Stimulated activated CD8-positive, alpha-beta memory T cell treated with anti-CD3 and anti-CD28 coated beads, Interleukin-15, amount 100 ng/mL, for 24 hours (primary cell): ENCODE data around the gene COMMD9.

Experiments
- DNase-seq: peaks from one replicate; pipeline ENCODE4 v3.0.0-alpha.2; 2020; ENCODE audit warnings: low read depth

The COMMD9 gene

DNA sequence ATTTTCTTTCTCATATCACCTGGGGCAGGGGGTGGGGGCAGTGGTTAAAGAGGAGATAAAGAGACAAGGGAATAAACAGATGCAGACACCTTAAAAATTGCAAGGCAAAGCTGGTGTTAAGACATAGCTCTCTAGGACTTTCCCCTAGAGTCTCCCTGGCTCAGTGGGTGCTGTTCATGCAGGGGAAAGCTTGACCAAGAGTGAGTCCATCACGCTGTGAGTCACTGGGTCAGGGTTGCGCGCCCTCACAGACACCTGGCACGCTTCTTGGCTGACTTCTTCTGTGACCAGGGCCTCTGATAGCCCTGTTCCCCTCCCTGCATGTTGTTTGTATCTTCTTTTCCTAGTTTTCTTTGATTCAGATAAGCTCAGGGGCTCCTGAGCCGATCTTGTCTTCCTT is 31.9 kb downstream of the COMMD9 start:
- DNase-seq, result no peak

DNA sequence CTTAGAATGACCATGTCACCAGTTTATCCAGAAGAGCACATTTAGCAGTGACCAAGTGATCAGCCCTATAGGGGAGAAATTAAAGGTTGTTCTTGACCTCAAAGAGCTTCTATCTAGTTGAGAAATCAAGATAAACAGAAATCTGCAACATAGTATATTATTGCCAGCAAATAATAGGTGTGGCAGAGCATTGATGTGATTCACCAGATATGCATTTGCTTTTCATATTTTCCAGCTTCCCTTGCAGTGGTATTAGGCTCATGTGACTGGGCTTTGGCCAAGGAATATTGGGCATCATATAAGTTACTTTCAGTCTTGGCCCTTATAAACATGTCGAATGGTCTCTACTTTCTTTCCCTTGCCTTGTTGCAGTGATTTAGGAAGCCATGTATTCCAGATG is 34.5 kb downstream of the COMMD9 start:
- DNase-seq, result no peak

DNA sequence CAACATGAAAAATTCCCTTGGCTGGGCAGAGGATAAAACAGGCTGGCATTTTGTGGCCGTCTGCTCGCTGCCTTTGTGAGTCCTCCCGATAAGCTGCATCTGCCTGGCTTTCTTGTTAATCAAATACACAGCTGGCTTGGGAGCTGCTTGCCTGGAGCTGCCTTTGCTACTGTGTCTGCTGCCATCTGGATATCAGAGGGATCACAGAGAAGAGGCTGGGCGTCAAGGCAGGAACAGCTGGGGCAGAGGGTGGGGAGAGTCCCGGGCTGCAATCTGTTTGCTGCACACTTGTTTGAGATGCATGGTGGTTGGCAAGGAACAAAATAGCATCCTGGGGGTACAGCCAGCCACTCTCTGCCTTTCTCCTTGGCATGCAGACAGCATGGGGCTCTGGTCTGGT is 36.0 kb downstream of the COMMD9 start:
- no peak for DNase-seq

DNA sequence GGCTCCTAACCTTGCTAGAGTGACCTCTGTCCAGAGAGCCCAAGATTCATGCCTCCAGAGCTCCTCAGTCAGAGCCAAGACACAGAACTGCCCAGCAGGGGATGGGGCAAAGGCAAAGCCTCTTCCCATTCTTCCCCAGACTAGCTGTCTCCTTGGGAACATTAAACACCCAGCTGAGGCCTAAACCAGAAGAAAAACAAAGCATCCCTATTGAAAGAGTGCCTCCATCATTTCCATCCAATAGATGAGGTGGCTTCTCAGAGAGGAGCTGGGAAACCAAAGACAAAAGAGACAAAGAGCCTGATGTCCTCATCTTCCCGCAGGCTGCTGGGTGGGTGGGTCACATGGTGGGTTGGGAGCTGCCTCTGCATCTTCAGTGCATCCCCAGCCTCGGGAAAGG is 37.4 kb downstream of the COMMD9 start:
- no peak for DNase-seq

DNA sequence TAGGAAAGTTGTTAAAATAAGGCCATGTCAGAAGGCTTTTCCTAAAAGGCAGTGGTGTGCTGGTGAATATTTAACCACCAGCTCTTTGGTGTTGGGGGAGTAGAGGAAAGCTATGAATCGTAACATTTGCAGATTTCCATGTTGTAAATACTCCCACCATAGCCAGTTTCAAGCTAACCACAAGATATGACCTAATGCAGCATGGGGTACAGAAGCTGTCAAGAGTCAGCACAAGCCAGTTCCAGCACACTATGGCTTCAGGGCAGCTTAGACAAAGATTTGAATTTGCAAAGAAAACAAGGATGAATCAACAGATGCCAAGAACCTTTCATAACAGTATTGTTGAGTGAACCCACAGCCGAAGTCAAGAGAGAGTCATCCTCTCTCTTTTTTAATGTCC is 40.0 kb downstream of the COMMD9 start:
- DNase-seq, result no peak

DNA sequence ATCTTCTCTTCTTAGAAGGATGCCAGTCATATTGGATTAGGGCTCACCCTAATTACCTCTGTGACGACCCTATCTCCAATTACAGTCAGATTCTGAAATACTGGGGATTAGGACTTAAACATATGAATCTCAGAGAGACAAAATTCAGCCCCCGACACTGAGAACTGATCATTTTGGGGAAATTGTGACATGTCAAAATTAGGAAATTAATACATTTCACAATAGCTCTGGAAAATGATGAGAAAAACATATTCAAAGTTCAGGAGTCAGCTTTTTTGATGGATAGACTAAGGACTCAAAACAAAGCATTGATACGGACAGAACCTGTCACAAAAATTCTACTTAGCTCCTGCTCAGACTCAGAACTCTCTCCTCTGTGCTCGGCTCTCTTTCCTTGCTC is 40.8 kb downstream of the COMMD9 start:
- DNase-seq, result no peak

DNA sequence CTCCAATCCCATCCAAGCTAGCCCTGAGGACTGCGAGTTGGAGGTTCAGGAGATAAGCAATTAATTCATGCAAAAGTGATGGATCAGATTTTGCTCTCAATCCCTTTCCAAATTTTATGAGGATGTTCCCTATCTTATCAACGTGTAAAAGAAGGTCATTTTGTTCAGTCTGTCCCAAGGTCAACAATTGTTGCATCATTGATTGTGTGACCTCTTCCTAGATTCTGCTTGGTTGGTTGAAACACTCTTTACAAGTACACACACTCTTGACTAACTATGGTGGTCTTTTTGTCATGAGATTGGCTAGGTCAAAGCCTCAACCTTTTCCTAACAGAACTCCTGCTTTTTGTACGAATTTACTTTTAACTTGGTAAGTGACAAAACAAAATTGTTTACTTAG is 41.7 kb downstream of the COMMD9 start:
- no peak for DNase-seq

DNA sequence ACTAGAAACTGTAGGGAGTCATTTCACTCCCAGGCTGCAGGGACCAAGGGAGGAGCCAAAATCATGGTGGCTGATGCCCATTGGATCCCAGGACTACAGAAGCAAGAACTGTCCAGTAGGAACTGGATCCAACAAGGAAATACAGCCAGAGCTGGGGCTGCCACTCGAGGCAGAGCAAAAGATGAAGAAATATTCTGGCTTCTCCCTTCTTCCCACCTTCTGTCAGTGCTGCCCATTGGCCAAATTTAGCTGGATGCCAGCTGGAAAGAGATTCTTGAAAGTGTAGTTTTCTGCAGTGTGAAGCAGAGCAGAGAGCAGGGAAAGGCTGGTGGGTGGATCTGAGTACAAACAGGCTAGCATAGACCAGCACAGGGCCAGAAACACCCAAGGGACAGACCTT is 45.6 kb downstream of the COMMD9 start:
- no peak for DNase-seq

DNA sequence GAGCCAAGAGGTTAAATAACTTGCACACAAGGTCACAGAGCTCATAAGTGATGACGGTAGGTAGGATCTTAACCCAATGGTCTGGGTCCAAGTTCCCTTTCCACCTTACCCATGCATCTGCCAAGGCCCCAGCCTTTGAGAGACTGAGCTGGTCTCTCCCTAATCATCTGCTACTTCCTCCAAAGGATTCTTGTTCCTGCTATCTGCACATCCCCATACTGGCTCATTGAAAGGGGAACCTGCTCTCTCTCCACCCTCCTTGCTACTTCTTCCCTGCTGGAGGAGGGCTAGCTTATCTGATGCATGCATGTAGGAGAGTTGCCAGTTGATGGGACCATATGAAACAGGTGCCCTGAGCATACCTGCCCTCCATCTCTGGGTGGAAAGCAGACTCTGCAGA is 47.7 kb downstream of the COMMD9 start:
- no peak for DNase-seq

DNA sequence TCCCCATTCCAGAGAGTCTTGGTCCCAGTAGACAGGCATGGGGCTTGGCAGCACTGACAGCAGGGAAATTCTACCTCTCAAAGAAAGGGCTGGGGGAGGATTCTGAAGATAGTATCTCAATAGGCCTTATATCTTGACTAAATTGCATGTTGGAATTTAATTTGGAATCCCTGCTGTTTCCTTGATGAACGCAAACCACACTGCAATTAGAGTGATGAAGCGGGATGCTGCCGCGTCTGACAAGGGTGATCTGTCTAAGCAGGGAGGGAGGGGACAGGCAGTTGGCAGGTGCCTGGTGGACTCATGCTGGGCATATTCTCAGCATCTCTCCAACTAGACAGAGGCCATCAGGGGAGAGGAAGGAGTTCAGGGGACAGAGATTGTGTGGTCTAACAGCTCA is 48.4 kb downstream of the COMMD9 start:
- no peak for DNase-seq

DNA sequence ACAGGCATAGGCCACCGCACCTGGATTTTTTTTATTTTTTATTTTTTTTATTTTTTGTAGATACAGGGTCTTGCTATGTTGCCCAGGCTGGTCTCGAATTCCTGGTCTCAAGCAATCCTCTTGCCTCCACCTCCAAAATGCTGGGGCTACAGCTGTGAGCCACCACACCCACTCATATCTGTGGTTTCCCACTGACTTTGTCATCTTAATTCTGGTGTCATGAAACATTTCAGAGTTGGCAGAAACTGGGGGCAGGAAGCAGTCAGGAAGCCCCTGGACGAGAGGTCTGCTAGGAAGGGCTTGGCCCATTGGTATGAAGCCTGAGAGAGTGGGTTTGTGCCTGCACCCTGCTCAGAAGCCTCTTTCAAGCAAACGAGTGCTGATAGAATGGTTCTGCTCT is 49.1 kb downstream of the COMMD9 start:
- no peak for DNase-seq

DNA sequence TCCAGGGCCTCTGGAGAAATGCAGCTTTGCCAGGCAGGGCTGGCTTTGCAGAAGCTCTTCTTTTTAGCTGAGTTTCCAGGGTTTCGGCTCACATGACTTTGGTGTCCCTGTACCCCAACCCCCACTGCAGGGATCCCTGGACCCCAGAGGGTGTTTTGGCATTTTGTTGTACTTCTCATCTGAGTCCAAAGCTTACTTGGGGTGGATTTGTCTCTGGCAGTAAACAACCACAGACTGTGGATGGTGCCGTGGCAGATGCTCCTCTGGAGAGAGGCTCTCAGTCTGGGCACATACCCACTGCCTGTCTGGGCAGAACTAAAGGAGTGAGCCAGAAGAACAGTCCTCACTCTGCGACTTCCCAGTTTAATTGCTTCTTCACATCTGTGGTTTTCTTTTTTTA is 49.6 kb downstream of the COMMD9 start:
- DNase-seq, result no peak

DNA sequence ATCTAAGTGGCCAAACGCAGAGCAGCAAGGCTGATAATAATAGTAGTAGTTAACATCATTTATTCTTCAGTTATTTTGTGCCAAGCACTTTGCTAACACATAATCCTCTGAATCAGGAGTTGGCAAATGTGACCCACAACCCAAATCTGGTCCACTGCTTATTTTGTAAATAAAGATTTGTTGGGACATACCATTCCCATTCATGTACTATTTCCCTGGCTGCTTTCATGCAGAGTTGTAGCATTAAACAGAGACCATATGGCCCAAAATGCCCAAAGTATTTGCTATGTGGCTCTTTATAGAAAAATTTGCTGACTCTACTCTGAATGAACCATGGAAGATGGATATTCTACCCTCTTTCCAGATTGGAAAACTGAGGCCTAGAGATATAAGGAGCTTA is 50.3 kb downstream of the COMMD9 start:
- DNase-seq, result no peak

DNA sequence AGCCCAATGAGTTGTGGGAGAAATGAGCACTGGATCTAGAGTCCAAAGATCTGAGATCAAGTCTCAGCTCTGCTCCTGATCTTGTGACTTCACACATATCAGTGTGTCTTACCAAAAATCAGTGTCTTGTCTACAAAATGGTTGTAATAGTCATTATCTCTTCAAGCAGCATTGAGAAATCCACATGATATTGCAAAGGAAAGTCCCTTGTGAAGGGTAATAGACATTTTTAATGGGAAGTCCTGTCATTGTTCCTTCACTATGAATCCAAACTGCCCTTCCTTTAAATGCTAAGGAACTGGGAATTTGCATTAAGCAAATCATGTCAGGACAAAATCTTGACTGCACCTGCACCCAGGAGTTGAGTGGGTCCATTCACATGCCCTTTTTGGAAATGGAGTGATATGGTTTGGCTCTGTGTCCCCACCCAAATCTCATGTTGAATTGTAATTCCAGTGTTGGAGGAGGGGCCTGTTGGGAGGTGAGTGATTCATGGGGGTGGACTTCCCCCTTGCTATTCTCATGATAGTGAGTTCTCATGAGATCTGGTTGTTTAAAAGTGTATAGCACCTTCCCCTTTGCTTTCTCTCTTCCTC is 51.1 kb downstream of the COMMD9 start:
- no peak for DNase-seq

DNA sequence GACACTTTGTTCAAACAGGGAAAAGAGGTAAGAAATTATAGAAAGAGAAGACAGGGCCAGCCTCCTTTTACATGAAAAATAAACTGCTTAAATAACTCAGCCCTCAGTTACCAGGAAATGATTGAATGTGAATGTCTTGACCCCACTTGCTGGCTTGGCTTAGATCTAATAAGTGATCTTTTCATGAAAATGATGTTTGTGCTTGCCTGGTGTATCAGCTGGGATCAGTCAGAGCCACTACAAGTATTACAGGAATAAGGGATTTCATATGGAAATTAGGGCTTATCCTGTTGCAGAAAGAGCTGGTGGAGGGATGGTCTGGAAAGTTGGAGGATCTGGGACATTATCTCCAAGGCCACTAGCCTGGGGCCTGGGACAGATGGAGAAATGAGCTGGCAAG is 51.8 kb downstream of the COMMD9 start:
- DNase-seq, result no peak

DNA sequence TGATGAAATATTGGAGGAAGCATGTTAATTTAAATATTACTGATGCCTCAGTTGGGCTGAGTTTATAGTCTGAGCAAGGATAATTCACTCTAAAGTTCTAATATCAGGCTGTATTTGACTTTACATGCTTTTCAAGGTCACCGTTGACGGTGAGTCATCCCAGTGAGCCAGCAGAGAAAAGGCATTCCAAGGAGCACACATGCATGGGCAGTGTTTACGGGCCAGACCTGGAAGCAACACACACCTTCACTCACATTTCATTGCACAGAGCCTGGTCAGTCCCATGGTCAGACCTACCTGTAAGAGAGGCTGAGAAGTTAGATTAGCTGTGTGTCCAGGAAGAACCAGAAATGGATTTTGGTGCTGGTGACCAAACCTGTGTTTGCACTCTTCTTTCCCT is 53.5 kb downstream of the COMMD9 start:
- DNase-seq, result no peak

DNA sequence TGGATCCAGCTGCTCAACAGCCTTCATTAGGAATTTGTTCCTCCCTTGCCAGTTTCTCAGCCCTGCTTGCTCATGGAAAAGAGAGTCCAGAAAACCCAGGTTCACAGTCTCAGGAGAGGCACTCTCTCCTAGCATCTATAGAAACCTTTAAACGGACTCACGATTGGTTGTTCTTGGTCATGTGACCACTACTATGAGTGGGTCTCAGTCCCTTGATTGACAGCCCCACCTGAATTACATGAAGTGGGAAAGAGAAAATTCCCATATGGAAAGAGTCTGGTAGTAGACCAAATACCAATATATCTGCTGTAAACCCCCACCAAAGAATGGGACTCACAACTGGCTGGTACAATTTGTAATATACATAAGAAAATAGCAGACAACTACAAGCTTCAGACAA is 54.4 kb downstream of the COMMD9 start:
- DNase-seq, result no peak

DNA sequence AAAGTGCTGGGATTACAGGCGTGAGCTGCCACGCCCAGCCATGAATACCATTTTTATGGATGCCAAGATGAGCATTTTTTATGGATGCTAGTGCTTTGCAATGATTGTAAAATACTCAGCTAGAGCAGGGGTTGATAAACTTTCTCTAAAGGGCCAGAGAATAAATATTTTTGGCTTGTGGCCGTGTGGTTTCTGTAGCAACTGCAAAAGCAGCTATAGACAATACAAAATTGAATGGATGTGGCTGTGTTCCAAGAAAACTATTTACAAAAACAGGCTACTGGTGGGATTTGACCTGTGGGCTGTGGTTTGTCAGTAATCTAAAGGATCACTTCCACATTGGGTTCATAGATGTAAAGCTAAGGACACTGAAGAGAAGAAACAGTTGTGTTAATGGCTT is 56.0 kb downstream of the COMMD9 start:
- DNase-seq, result no peak

DNA sequence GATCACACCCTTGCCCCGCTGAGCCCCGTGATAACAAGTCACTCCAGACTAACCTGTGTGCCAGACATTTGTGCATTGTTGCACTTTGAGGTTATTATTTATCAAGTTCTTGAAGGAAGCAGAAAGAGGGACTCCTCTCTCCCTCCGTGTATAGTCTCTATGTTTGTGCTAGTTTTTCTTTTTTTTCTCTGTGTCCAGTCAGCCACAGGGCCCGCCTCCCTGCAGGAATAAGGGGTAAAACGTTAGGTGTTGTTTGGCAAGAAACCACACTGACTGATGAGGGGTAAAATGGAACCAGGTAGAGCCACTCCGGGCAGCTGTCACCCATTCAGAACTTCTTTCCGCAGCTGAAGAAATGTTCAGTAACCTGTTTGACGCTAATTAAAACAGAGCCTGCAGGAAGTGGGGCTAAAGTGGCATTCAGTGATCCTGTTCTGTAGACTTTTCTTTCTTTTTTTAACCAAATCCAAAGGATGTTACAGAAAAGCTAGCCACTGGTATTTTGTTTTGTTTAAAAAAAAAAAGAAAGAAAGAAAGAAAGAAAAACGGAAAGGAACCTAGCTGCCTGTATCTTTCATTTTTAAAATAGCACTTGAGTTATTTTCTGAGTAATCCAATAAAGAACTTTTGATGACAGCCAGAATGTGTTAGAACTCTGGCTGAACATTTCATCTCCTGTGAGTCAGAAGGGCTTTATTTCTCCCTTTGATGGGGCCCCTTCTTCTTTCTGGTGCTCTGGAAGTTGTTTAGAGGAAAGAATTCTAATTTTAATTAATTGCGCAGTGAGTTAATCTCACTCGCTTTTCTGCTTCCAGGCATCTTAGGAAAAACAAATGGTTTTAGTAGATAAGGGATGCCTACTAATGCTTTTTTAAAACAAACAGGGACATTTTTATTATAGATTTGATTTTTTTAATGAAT is 58.2 kb downstream of the COMMD9 start:
- DNase-seq, result no peak

DNA sequence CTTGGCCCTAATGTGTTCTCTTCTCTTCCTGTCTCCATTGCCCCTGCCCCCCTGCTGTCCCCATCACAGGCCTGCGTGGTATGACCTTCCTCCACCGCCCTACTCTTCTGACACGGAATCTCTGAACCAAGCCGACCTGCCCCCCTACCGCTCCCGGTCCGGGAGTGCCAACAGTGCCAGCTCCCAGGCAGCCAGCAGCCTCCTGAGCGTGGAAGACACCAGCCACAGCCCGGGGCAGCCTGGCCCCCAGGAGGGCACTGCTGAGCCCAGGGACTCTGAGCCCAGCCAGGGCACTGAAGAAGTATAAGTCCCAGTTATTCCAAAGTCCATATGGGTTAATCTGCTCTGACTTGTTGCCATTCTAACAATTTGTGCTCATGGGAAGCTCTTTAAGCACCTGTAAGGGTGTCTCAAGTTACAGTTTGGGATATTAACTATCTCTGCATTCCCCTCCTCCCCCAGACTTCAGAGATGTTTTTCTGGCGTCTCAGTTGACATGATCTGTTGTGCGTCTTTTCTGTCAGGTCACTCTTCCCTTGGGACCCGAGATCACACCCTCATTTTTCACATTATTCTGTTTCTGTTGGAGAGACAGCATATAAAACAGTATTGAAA is 60.0 kb downstream of the COMMD9 start:
- no peak for DNase-seq

DNA sequence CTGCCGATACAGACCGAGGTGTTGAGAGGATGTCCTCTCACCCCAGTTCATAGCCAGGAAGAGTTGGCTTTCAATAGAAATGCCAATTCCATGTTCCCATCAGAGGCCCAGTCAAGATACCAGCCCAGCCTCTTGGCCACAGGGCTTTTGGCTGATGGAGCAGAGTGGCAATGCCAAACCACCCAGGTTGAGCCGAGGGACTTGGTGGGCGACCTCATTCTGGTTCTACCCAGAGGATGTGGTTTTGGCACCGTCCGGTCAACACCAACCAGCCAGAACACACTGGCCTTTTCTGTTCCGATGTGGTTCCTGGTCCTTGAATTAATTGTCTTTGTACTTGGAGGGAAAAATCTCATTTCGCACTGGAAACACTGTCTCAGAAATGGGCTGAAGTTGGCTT is 60.5 kb downstream of the COMMD9 start:
- DNase-seq, result no peak

DNA sequence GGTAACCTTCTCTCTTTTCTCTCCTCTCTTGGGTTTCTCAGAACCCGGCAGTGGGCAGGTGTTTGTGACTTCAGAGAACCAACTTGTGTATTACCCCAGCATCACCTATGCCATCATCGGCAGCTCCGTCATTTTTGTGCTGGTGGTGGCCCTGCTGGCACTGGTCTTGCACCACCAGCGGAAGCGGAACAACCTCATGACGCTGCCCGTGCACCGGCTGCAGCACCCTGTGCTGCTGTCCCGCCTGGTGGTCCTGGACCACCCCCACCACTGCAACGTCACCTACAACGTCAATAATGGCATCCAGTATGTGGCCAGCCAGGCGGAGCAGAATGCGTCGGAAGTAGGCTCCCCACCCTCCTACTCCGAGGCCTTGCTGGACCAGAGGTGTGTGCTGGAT is 62.2 kb downstream of the COMMD9 start:
- no peak for DNase-seq

DNA sequence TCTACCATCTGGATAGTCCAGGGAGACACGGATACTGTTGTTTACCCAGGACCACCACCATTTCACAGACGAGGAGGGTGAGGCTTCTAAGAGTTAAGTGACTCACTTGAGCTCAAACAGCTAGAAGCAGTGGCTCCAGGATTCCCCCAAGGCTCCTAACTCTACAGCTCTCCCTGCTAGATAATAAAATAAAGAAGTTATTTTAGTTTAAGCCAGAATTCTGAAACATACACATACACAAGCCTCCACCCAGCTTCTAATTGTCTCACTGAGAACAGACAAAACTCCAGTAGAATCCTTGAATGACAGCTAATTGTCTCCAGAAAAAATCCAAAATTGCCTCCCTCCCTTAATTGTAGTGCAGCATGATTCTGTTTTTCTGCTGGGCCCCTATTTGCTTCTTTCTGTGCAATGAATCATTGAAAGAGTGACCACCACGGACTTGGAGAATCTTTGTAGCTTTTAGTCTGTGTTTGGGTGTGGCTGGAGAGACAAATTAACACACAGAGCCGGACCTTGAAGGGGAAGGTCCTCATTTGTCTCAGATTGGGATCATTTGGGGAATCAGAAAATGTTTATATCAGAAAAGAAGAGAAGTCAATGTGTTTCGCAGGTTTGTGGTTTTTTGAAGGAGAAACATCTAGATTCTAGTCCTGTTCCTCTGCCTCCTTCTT is 64.9 kb downstream of the COMMD9 start:
- DNase-seq, result no peak
